WTC11 (cell line): ENCODE results near the gene JMJD7.

Experiments
- E2F1 ChIP-seq: sonication (generic); formaldehyde crosslinking; IDR thresholded peaks from 2 replicates; pipeline ENCODE4 v1.8.0; 2022; ENCODE audit warnings: mild to moderate bottlenecking, missing genetic modification reagents
- NR2C2 ChIP-seq: sonication (generic); formaldehyde crosslinking; IDR thresholded peaks from 2 replicates; pipeline ENCODE4 v1.8.0; 2022; ENCODE audit warnings: mild to moderate bottlenecking, missing genetic modification reagents
- ZBTB21 ChIP-seq: sonication (generic); formaldehyde crosslinking; IDR thresholded peaks from 2 replicates; pipeline ENCODE4 v1.8.1; 2023; ENCODE audit warnings: mild to moderate bottlenecking, missing genetic modification reagents, borderline replicate concordance

GRCh38 chr15:41865490-41866055, 37.7 kb downstream of the JMJD7 start:
- no peak for TF ChIP-seq E2F1 (CRISPR knock-in tag)
- TF ChIP-seq NR2C2 (CRISPR knock-in tag): no peak
- no peak for TF ChIP-seq ZBTB21
